Left kidney (tissue), 2 donors: ENCODE results near the gene RGL1. TPM values are rescaled to one million over a fixed set of nuclear protein-coding genes. Genes with fewer than 3 reads are reported as not detected.

Experiments used
- DNase-seq: peaks from one replicate; pipeline ENCODE4 v3.0.0-alpha.2; 2013
- polyA plus RNA-seq: library from polyadenylated mRNA; unstranded; fragments of 120-200 nt; gene quantifications from one replicate; pipeline ENCODE4 v1.2.1, GENCODE V29; 2013; ENCODE audit not compliant: insufficient read length

RGL1 gene
- polyA plus RNA-seq, 1 donor, result 57.1 TPM

DNA sequence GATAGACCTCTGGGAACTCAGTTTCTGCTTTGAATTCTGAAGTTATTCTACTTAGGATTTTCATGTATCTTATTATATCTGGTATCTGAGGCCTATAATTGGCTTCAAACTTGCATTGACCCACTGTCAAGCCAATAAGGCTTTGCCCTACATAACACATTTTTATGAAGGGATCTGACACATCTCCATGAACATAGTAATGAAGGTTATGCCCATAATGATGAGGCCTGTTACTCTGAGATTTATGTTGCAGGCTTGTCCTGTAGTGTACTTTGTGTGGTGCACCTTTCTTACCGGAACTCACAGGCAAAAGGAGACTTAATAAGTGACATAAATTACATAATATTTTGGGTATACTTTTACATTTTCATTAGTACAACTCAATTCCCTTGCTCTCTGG, 14.1 kb downstream of the RGL1 start:
- DNase-seq, result no peak

DNA sequence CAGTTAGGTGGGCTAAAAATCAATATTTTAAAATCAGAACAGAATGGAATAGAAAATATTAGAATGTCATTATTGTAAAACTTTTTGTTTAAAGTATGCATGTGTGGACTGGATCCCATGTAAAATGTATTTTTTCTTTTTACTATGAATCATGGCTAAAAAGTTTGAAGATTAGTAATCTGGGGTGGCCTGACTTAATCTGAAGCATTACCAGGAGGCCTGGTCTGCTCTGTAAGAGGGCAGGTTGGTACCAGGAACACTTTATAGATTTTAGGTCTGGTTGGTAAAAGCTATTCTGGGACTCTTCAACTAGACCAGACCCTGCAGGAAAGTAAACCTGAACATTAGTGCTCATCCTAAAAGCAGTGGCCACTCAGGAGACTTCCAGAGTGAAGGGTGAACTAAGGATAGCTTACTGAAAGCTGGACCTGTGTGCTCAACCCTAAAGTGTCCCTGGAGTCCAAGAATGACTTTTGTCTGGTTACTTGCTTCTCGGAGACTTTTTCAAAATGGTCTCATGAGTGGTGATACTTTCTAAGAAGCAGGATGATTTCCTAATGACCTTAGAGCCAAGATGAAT, 16.5 kb downstream of the RGL1 start:
- DNase-seq, result no peak

DNA sequence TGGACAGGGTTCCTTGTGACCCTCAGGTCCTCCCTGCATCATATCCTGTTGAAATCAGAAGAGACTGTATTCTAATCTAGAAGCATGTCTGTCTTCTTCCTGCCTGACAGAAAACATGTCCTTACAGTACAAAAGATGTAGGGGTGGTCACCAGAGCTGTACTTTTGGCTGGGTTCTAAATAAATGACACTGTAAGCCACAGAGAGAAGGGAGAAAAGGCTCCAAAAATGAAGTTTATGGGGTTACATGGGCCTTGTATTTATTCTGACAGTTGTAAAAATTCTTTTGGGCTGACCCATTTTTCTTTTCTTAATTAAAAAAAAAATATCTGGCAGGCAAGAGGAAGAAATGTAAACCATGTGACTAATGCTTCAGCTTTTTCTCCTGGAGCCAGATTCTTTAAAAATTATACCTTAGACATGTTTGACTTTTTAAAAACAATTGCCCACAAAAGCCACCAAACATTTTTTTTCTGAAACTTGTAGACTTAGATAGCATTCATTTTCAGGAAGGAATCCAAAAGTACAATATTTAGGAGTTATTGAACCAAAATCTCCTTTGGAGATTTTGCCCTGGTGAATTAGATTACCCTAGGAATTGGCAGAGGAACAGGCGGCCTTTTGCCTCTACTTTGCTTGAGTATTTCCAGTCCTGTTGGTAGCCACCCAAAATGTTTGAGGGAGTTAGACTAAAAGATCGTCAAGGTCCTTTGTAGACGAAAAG, 17.1 kb downstream of the RGL1 start:
- DNase-seq, result no peak

DNA sequence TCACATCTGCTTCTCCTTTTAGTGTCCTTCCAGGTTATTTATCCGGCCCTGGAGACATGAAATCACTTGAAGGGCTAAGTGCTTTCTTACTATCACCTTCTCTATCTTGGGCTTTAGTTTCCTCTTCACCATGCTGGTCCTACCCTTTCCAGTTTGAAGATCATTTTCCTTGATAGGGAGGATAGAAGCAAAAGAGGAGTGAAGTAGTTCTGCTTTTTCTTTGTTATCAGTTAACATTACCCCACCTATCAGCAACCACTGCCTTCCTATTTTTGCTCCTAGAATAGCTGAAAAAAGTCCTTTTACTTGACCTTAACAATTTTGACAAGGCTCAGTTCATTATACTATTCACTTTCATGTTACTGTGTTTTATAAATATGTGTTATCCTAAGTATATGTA, 19.4 kb downstream of the RGL1 start:
- DNase-seq, result no peak

DNA sequence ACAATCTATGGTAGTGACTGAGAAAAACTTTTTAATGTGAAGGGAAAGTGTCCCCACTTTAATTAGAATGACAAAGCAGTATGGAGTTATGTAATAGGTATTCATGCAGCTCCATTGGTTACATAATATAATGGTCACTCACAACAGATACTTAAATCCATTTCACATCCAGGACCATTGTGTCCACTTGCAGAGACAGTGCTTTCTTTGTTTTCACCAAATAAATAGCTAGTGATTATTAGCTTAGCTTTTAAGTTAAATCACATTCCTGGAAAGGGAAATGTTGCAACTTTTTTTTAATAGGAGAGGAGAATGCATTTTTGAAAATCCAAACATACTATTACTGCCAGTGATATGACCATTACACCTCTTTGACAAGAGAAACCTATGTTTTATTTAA, 22.9 kb downstream of the RGL1 start:
- no peak for DNase-seq

DNA sequence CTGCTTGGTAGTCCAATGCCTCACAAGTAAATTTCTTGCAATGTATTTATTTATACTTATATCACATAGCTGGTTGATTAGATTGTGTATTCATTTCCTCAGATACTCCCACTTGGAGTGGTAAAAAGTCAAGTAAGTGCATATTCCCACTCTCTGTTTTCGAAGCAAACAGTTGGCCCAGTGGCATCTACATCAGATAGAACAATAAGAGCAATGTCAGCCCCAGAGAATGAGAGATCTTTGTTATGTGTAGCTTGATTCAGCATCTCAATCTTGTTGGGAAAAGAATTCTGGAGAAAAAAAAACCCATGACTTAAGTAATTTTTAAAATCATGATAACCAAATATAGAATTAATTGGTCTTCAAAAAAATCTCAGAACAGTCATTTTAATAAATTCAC, 25.5 kb downstream of the RGL1 start:
- no peak for DNase-seq

DNA sequence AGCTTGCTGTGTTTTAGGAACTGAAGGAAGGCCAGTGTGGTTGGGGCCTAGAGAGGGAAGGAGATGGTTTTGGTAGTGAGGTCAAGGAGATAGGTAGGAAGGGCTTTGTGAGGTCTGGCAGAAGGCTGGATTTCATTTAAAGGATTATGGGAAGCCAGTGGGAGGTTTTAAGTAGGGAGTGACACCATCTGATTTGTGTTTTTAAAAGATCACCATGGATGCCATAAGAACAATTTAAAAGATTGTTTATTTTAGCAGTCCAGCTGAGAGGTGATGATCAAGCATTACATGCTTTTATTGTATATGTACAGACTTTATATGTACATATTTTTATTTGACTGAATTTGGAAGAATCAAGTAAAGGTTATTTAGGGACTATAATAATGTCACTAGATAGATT, 26.4 kb downstream of the RGL1 start:
- DNase-seq, result no peak

DNA sequence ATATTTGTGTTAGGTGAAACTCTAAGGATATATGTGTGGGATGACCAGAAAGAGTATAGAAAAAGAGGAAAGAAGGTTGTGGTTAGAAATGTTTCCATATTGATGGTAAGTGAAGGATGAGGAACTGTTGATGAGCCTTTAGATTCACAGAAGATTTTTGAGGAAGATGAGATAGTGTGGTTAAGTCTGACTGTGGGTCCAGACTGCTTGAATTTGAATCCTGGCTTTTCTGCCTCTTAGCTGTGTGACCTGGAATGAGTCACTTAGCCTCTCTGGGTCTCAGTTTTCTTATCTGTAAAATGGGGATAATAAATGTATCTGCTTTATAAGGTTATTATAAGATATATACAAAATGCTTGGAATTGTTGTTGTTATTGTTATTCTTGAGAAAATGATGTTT, 27.5 kb downstream of the RGL1 start:
- DNase-seq, result no peak

DNA sequence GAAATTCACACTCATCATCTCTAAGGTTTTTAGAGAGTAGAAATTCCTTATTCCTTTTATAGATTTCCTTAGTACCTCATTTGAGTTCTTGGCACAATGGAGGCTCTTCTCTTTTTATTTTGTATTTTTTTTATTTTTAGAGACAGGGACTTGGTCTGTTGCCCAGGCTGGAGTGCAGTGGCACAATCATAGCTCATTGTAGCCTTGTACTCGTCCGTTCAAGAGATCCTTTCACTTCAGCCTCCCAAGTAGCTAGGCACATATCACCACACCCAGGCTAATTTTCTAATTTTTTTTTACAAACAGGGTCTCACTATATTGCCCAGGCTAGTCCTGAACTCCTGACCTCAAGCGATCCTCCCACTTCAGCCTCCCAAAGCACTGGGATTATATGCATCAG, 29.6 kb downstream of the RGL1 start:
- DNase-seq, result no peak

DNA sequence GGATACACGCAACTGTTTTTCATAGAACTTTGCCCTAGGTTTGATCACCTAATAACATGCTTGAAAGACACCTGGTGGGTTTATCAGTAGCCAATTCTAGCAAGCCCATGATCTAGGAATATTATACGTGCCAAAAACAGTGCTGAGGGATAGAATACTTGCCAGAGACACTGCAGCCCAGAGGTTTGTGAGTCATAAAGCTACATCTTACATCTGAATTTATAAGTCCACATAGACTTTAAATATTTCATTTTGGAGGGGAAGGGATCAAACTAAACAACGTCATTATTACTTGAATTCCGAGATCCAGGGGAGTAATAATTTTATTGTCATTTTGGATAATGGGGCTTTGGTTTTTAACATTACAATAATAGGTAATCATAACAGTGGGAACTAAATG, 31.7 kb downstream of the RGL1 start:
- no peak for DNase-seq

DNA sequence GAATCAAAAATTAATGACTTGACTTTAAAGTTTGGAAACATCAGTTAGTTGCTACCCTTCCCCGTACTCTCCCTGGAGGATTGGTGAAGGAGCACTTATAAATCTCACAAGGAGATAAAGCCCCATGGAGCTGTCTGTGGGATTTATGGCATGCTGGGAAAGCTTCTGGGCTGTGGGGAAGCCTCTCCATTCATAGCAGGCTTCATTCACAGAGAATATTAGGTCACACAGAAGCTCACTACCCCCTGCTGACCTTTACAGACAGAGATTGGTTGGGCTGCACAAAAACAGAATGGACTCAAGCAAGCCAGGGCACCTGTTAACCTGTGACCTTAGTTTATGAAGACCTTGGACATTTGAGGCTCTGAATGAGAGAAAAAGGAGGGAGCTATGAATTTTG, 32.1 kb downstream of the RGL1 start:
- DNase-seq, result no peak

DNA sequence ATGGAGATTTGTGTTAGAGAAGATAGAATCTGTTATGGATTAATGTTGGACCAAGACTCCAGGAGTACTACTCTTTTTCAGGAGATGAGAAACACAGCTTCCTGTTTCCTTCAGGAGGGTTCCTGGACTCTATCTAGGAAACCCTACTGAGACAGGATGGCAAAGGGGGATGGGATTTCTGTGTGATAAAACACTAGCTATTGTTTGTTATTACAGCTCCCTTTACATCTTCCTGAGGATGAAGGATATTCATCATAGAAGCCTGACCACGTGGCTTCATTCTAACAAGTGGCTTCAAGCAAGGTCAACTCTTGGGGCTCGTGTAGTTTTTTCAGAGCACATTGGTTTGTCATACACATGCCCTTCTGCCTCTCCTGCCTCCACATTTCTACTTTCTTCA, 33.3 kb downstream of the RGL1 start:
- DNase-seq, result no peak

DNA sequence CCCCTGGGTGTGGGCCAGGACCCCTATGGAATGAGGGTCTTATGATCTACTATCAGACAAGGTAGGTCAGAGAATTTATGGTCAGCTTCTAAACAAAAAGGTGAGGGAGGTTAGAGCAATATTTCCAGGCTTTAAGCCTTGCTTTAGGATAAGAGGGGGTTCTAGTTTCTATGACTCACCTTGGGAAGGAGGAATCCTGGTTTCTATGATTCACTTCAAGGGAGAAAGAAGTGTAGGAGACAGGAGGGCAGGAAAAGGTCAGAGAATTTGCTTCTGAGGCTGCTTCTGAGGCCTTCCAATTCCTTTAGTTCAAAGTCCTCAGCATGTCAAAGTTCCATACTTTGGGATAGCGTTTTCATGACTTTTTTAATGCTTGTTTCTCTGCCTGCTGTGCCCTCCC, 35.2 kb downstream of the RGL1 start:
- DNase-seq, result no peak

DNA sequence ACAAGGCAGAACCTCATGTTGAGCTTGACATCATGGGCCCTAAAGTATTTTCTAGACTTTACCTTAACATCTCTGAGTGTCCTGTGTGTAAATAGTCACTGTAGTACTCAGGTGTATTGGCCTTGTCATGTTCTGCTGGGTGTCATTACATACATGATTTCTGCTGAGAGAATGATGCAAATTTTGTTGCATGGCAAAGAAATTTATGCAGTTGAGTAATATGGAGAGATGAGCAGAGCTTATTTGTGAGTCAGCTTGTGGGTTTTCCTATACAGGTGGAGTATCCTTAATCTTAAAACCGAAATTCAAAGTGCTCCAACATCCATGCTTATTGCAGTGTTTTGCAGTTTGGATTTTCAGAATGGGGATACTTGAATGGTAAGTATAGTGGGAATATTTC, 36.6 kb downstream of the RGL1 start:
- no peak for DNase-seq

DNA sequence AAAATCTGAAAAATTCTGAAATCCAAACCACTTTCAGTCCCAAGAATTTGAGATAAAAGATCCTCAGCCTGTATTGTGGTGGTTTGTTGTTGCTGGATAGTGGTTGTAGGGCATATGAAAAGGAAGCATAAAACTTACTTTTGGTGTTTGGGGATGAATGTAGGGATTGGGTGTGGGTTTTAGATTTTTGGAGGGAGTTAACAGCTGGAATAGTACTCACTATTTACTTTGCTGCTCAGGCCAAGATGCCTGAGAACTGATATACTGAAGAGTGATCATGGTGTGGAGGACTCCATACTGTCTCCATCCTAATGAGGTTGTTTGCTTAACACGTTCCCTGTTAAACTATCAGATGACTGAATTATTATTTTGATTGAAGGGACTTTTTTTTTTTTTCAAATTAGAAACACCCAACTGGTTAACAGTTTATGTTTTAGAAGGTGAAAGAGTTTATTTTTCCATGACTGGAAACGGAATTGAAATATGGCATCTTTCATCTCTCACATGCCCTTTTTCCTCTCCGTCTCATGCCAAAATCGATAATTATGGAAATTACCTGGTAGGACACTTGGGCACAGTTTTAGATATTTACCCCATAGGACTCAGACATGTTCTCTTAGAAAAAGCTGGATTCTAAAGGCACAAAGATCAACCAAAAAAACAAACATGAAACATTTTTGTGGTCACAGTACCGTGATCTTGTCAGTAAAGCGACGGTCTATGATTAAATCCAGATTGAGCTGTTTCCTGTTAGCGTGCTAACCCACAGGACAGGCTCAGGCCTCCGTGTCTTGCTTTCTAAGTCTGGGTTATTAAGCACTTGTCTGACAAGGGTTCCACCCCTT, 37.3 kb downstream of the RGL1 start:
- peak; percentile 61 for DNase-seq

DNA sequence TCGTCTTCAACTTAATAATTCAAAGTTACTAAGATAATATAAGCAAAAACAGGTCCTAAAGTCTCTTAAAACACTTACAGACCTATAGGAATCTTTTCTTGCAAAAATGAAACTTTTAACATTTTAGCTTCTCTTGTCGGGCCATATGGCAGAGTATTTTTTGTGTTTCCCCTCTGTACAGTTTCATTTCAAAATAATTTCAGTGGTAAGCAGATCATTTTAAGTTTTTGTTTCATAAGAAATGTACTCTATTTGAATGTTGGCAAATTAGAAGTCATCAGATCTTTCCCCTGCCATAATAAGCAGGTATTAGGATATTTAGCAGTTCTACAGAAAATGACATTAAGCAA, 37.9 kb downstream of the RGL1 start:
- no peak for DNase-seq

DNA sequence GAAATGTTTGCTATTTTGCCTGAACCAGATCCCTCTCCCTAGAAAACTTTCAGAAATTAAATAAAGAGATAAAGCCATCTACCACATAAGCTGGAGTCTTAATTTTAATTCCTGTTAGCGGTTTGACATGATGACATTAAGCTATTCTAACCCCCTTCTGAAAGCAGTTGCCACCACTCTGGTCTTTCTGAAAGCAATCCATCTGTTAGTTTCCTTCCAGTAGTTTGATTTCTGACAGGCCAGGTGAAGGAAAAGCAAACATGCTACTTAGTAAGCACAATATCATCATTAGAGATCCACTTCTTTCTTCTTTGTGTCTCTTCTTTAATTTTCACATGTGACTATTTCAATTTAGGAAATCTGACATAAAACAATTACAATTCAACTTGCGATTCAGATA, 39.9 kb downstream of the RGL1 start:
- DNase-seq, result no peak

DNA sequence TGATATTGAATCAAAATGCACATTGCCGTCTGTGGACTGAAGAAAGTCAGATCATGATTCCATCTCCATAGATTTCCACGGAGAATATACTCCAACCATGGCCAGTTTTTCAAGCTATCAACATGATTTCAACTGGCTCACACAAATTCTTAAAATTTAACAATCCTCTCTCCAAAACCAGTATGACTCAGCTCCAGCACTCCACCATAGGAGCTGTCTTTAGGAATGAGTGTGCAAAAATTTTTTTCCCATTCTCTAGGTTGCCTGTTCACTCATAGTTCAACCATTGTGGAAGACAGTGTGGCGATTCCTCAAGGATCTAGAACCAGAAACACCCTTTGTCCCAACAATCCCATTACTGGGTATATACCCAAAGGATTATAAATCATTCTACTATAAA, 40.8 kb downstream of the RGL1 start:
- DNase-seq, result no peak

DNA sequence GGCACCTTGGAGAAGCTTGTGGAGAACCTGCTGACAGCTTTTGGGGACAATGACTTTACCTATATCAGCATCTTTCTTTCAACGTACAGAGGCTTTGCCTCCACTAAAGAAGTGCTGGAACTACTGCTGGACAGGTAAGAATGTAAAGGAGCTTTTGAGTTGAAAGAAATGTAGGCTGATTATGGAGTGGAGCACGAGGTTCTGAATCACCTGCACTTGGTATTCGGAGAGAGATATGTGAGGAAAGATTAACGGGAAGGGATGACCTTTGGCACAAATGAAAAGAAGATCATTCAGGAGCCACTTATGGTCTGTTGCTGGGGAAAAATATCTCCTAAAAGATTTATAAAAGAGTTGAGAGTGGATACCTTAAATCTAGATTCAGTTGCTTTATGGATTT, 42.7 kb downstream of the RGL1 start:
- DNase-seq, result no peak

DNA sequence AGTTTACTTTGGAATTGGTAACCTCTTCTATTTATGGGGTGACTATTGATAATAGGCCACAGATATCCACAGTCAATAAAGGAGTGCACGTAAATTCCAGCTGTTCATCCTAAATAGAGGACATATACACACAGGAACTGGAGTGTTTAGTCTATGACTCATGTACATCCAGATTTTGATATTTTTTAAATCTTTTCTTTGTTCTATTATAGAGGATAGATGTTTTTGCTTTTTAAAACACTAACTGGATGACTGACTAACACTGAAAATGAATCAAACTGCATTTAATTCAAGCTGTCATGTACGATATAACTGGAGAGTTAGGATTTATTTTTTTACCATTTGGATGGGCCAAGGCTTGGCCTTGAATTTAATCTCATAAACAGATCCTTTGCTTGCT, 45.9 kb downstream of the RGL1 start:
- no peak for DNase-seq

DNA sequence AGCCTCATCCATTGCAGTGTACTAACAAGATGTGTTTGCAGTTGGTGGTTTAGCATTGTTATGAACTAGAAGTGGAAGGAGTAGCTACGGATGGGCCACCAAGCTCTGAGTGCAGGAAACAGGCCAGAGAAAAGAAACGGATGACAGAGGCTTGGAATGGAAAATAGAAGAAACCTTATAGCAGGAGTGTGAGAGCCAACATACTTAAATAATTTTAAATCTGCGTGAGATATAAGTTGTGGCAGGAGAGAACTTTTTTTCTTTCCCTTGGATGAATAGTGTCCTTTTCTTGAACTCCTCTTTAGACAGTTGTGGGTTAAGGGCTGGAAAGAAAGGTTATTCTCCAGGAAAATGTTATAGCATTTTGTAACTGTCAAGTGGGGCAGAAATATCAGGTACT, 54.2 kb downstream of the RGL1 start:
- DNase-seq, result no peak

DNA sequence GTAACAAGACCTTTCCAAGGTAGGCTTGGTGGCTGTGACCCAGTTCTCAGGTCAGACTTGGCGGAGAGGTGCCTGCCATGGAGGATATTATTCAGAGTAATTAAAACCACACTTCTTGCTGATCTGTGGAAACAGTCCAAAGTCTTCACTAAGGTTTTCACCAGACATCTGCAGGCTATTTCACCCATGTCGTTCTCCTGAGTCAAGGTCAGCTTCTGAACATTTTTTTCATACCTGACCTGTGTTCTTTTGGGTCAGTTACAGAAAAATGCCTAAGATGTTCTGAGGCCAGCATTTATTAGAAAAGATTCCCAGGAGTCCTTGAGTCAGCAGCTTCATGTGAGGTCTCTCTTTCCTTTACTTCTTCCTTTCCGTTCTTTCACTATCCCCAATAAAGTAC, 54.9 kb downstream of the RGL1 start:
- no peak for DNase-seq

DNA sequence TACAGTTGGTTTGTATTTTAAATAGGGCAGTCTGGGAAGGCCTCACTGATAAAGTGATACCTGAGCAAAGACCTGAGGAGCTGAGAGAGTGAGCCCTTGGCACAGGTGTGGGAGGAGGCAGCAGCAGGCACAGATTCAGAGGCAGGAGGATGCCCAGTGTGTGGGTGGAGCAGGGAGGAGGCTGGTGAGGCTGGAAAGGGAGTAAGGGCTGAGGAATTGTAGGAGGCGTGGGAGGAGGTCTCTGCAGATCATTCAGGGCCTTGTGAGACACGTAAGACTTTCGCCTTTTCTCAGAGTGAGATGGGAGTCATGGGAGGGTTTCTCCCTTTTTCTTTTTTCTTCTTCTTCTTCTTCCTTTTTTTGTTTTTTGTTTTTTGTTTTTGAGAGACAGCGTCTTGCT, 58.0 kb downstream of the RGL1 start:
- DNase-seq, result no peak

DNA sequence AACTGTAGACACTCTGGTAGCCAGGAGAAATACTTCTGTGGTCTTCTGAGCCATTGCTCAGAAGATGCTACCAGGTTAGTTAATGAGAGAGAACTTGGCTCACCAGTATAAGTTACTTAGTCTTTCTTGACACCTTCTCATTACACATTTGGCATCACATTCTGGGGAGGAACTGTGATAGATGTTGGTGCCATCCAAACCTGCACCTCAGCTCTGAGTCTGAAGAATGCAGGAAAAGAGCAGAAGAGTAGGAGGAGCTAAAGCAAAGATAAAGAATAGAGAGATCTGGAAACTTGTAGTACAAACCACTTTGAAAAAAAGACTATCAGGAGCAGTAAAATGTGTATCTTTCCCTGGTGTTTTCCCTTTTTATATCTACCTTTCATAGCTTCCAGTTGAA, 58.9 kb downstream of the RGL1 start:
- no peak for DNase-seq
